SK-N-SH treated with all-trans-retinoic acid at 6 μM for 48 hours (cell line): ENCODE results near the gene TTC38.

Experiments used
- ISL1 ChIP-seq: fragments of 250-450 bp; sonication (Bioruptor Pico); IDR thresholded peaks from 2 replicates; pipeline ENCODE4 v2.1.2; 2022; ENCODE audit warnings: mild to moderate bottlenecking, moderate library complexity
- TOX ChIP-seq: fragments of 250-450 bp; sonication (Bioruptor Pico); IDR thresholded peaks from 2 replicates; pipeline ENCODE4 v1.8.0; 2021; ENCODE audit warnings: mild to moderate bottlenecking, moderate library complexity, borderline replicate concordance
- TF ChIP-seq, protein P1 (sequence below): fragments of 250-450 bp; sonication (Bioruptor Pico); IDR thresholded peaks from 2 replicates; pipeline ENCODE4 v1.5.1; 2020; ENCODE audit warnings: low read depth, mild to moderate bottlenecking, moderate library complexity
- TF ChIP-seq, protein P2 (sequence below): fragments of 250-450 bp; sonication (Bioruptor Pico); IDR thresholded peaks from 2 replicates; pipeline ENCODE4 v1.8.0; 2020; ENCODE audit warnings: mild to moderate bottlenecking, moderate library complexity, borderline replicate concordance
- TF ChIP-seq, protein P3 (sequence below): fragments of 250-450 bp; sonication (Bioruptor Pico); IDR thresholded peaks from 2 replicates; pipeline ENCODE4 v1.5.0; 2020; ENCODE audit warnings: mild to moderate bottlenecking, moderate library complexity

DNA sequence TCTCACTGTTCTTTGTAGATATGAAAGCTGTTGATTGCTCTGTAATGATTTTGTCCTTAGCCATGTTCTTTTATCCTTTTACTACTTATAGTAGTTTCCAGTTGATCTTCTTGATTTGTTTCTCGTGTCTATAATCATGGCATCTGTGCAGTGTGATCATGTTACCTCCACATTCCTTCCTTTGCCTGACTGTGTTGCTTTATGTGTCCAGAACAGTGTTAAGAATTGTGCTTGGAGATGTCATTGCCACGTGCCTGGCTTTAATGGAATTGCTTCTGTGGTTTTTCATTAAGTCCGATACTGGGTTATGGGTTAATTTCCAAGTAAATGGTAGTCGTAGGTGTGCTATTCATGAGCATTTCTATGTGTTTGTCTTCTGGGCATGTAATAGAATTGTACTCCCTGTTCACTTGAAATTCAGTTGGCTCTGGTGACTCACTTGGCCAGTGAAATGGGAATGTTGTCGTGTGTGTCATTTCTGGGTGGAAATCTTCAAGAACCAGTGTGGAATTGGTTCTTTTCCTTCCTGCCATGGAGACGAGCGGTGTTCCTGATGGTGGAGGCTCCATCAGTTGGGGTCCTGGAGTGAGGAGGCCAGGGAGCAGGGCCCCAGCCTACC lies 35.6 kb downstream of the TTC38 start:
- TF ChIP-seq ISL1 (CRISPR knock-in tag), result no peak
- TF ChIP-seq TOX, result no peak
- TF ChIP-seq, protein P1, sequence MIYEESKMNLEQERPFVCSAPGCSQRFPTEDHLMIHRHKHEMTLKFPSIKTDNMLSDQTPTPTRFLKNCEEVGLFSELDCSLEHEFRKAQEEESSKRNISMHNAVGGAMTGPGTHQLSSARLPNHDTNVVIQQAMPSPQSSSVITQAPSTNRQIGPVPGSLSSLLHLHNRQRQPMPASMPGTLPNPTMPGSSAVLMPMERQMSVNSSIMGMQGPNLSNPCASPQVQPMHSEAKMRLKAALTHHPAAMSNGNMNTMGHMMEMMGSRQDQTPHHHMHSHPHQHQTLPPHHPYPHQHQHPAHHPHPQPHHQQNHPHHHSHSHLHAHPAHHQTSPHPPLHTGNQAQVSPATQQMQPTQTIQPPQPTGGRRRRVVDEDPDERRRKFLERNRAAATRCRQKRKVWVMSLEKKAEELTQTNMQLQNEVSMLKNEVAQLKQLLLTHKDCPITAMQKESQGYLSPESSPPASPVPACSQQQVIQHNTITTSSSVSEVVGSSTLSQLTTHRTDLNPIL, result no peak
- TF ChIP-seq, protein P2, sequence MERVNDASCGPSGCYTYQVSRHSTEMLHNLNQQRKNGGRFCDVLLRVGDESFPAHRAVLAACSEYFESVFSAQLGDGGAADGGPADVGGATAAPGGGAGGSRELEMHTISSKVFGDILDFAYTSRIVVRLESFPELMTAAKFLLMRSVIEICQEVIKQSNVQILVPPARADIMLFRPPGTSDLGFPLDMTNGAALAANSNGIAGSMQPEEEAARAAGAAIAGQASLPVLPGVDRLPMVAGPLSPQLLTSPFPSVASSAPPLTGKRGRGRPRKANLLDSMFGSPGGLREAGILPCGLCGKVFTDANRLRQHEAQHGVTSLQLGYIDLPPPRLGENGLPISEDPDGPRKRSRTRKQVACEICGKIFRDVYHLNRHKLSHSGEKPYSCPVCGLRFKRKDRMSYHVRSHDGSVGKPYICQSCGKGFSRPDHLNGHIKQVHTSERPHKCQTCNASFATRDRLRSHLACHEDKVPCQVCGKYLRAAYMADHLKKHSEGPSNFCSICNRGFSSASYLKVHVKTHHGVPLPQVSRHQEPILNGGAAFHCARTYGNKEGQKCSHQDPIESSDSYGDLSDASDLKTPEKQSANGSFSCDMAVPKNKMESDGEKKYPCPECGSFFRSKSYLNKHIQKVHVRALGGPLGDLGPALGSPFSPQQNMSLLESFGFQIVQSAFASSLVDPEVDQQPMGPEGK (CRISPR knock-in tag), result no peak
- TF ChIP-seq, protein P3, sequence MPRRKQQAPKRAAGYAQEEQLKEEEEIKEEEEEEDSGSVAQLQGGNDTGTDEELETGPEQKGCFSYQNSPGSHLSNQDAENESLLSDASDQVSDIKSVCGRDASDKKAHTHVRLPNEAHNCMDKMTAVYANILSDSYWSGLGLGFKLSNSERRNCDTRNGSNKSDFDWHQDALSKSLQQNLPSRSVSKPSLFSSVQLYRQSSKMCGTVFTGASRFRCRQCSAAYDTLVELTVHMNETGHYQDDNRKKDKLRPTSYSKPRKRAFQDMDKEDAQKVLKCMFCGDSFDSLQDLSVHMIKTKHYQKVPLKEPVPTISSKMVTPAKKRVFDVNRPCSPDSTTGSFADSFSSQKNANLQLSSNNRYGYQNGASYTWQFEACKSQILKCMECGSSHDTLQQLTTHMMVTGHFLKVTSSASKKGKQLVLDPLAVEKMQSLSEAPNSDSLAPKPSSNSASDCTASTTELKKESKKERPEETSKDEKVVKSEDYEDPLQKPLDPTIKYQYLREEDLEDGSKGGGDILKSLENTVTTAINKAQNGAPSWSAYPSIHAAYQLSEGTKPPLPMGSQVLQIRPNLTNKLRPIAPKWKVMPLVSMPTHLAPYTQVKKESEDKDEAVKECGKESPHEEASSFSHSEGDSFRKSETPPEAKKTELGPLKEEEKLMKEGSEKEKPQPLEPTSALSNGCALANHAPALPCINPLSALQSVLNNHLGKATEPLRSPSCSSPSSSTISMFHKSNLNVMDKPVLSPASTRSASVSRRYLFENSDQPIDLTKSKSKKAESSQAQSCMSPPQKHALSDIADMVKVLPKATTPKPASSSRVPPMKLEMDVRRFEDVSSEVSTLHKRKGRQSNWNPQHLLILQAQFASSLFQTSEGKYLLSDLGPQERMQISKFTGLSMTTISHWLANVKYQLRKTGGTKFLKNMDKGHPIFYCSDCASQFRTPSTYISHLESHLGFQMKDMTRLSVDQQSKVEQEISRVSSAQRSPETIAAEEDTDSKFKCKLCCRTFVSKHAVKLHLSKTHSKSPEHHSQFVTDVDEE, result no peak
